Measurements from ENCODE around the gene RAMACL. TPM values are rescaled to one million over a fixed set of nuclear protein-coding genes. Genes with fewer than 3 reads are reported as not detected.
"Not testable (repeated sequence)": the region's sequence is repeated elsewhere in the genome, so short reads cannot be mapped to it uniquely, and the experiment has no call there.

The RAMACL gene
- total RNA-seq, 1 experiment from 2014 or later, result 0.19 TPM

DNA sequence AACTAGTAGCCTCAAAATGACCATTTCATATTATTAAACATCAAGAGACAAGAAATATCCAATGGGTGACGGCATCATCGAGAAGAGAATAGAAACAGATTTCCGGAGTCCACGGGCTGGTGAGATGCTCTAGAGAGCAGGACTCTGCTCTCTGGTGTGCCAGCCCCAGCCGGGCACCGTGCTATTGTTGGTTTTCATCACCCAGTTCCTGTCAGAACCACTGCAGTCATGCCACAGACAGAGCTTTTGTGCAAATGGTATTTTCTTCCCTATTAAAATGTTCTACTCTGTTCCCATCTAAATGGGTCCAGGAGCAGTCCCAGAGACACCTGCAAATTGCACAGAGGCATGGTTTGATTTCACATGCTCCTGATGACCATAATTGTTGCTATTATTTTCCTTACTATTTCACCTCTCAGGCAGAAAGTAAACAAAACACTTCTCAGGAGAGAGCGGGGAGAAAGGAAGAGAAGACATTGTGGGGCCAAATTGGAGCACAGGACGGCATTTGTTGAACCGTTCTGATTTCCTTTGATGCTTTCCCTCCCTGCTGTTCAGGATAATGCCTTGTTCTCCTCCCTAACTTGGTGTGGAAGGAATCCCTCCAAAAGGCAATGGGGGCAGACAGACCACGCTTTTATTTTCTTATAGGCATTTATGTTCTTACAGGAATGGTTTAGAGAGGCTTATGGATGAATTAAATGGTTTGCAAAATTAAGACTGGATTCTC is 11.4 kb upstream of the RAMACL start:
- no peak for DNase-seq (ENCODE audit: low read depth)

DNA sequence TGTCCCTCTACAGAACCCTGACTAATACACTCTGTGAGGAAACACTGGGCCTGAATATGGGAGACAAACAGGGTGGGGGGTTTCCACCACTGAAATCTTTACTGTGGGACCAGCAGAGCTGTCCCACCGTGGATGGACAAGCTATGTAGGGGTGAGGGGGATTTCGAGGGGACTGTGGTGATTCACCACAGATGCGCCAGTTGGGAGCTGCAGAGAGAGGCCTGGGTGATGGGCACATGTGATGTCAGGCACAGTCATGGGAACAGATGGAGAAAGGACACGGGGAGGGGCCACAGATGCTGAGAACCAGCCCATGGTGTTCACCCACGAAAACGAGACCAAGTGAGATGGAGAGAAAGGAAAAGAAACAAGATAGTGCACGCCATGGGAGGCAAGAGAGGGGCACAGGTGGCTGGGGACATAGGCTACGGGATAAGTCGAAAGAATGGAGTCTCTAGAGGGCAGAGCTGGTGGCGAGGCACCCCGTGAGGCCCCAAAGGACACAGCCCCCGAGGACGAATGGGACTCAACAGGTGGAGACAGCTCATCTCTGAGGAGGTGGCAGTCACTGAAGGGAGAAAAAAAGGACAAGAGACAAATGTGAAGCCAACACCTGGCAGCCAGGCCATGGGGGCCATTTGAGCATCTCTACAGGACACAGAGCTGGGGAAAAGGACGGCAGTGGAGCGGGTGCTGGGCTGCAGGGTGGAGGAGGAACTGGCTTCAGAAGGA is 10.5 kb upstream of the RAMACL start:
- DNase-seq (ENCODE audit: low read depth), result no peak

DNA sequence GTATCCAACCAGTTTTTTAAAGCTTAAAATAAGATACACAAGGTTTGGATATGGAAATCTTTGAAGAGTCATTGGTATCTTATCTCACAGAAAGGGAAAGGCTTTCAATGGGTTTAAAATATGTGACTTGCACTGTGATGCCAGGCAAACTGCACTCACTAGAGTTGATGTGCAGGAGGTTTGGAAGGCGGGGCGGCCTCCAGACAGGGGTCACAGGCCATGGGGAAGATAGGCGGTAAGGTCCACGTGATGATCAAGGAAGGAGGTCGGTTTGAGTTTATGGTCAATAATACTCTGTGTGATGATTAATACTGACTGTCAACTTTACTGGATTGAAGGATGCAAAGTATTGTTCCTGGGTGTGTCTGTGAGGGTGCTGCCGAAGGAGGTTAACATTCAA is 9.5 kb upstream of the RAMACL start:
- DNase-seq (ENCODE audit: low read depth), result no peak

DNA sequence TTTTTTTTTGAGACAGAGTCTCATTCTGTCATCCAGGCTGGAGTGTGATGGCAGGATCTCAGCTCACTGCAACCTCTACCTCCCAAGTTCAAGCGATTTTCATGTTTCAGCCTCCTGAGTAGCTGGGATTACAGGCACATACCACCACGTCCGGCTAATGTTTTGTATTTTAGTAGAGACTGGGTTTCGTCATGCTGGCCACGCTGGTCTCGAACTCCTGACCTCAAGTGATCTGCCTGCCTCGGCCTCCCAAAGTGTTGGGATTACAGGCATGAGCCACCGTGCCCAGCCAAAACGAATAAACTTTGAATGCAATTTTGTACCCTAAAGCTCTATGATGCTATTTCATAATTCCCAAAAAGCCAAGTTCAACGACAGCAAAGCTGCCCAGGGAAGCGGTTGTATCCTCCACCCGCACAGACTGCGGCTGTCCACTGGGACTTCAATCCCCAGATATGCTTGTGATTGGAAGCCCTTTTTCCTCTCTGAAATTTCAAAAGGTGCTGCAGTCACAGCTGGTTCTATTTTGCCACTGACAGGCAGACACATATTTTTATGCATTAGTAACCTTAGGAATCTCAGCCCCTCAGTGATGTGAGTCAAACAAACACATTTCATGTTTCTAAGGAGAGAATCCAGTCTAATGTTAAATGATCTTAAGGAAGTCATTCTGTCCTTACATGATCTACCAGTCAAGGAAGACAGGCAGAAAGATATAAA is 8.7 kb upstream of the RAMACL start:
- no peak for DNase-seq (ENCODE audit: low read depth)

DNA sequence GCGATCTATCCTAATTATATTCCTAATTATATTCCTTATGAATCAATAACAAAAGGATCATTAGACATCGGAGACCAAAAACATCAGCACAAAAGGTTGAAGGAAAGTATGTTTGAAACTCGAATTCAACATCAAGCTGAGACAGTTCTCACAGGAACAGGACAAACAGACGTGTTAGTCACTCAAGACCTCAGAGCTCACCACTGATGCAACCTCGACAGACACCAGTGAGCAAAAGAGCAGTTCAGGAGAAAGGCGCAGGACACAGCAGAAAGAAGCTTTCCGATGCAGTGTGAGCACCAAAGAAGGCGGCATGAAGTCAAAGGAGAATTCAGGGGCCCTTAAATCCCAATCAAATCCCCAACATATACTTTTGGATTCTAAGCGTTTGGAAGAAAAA is 6.3 kb upstream of the RAMACL start:
- DNase-seq (ENCODE audit: low read depth), result no peak

DNA sequence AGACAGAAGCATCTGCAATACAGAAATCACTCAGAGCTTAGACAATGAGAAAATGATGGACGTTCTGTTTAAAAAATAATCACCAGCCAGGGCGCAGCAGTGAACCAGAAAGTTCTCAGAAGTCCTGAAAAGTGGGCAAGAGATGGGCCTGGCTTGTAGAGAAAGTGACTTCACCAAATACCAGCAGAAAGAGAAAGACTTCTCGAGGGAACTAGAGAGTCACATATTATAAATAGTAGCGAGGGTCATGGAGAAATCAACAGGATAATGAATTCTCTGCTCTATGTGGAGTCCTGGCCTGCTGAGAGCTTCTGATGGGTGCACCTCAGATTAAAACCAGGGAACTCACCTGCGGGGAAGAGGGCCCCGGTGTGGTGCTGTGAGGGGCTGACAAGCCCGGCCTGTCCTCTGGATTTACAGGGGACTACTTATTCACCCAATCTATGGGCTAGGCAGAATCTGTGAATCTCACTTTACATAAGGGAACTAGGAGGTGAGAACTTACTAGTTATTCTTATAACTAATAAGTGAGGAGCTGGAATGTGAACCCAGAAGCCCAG is 5.6 kb upstream of the RAMACL start:
- no peak for DNase-seq (ENCODE audit: low read depth)

DNA sequence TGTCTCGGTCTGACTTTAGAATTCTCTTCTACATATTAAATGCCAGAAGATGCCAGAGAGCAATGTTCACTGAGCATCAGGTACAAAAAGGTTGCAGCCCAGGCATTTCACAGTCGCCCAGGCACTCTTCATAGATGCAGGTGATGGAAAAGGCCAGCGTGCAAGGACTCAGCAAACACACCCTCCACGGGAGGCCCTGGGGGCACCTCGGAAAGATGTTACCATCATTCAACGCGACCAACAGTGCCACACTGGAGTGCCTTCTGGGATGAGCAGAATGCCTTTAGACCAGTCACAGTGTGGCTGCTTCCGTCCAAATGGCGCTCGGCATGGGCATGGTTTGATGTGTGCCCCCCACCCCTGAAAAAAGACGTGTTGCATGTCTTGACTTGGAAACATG is 4.5 kb upstream of the RAMACL start:
- DNase-seq (ENCODE audit: low read depth), result no peak

DNA sequence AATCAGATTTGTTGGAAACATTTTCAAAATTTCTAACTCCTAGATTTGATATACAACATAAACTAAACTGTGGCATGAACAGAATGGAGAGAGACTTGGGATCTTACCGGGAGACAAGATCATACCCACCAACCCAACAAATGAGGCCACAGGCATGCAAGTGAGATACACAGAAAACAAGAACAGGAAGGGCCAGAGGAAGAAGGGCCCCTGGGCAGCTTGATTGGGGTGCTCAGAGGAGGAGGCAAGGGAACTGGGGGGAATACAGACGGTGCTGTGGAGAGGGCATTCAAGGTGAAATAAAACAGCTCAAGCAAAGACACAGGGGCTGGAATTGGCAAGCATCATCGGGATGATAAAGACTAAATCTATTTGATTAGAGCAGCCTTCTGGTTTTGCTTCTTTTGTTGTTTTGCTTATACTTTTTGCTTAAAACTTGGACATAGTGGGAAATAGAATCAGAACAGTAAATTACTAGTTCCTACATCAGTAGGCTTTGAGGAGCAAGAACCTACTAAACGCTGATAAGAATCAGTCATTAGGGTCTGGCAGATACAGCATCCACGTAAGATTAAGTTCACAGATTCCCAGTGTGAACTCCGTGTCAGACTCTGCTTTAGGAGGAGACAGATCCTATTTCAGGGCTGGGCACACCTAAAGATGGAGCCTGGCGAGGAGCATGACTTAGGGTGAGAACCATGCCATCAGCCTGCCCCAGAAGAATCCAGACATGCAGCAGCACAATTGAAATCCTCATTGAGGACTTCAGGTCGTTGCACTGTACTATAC is 3.5 kb upstream of the RAMACL start:
- no peak for DNase-seq (ENCODE audit: low read depth)

DNA sequence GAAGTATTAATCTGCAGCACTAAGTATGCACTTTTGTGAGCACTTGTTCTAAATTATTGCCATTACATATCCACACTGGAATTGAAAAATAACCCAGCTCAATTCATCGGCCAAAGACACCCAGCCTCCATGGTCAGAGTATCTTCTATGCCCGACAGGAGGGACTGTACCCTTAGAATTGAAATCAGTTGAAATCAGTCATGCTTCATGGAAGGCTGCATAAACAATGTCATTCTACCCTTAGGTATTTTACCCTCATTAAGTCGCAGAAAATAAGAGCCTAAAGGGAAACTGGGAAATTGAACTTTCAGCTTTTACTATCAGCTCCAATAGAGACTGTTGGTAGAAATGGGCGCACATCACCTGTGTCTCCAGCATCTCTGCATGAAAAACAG is 2.9 kb upstream of the RAMACL start:
- DNase-seq (ENCODE audit: low read depth), result no peak

DNA sequence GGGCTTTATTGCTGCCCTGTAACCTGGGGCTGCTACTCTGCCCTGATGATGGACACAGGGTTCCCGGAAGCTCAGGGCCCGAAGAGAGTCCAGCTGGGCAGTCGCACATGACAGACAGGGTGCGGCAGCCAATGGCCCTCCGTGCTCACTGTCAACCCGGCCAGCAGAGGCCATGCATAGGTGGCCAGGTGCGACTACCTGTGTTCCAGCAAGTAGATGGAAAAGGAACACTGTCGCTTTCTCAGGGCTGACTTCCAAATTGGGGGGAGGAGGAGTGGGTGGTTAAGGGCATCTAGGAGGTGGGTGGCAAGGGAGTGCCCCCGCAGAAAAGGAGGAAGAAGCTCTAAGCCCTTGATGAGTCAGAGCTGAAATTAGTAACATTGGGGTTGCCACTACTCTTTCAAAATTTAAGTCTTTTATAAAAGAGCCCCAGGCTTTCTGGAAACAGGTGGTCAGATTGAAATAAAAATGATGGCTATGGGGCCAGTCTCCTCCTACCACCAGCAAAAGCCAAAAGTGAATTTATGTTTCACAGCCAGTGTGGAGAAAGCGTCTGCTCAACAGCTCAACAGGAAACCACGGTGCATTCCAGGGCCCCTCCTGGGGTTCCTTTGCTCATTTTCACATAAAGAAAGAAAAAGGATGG is 2.3 kb upstream of the RAMACL start:
- DNase-seq (ENCODE audit: low read depth), result peak; percentile 57

DNA sequence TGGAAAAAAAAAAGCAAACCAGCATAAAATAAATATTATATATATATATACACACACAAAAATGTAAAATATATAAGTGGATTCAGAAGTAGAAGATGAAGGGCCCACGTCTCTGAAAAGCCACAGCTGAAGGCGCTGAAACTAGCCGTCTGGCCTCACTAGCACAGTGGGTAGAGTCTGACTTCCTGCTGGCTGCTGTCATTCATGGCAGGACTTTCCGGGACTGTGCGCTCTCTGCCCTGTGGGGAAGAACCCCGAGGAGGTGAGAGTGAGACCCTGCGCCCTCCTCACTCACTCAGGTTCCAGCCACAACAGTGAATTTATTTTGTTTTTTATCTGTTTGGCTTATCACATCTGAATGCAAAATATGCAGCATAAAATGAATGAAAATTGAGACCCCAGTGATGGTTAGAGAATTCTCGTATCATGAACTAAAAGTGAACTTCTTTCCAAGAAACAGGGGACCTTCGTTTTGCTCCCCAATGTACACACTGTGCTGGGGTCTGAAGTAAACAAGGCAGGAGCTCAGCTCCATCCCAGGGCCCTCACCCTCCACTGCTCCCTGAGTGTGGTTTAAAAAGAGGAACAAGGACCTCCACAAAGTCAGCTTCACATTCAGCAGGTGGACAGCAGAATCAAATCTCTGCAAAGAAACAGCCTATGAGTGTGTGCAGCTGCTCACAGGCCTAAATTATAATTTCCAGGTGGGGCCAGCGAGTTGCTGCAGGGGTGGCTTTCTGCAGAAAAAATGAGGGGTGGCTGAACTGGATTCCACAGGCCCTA is 1.3 kb upstream of the RAMACL start:
- no peak for DNase-seq (ENCODE audit: low read depth)

DNA sequence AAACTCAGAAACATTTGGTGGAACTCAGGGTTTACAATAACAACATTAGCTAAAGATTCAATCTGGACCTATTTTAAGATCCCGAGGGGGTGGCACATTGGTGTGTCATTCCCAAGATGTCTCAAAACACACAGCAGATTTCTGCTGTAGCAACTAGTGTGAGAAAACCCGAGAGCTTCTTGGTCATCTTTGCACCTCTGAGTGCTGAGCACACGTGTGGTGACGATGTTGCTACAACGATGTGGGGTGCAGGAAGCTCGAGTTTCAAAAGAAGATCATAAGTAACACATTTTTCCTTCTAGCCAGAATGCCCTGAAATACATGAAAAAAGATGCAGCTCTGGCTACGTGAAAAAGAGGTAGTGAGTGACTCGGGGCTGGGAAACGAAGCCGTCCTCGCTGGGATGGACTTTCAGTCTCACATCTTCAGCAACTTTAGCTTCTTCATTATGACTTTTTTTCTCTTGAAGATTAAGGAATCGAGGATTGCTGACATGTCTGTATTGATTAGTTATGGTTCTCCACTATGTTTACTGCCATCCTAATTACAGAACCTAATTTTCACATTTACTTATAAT is 1.5 kb downstream of the RAMACL start:
- DNase-seq (ENCODE audit: low read depth), result no peak

DNA sequence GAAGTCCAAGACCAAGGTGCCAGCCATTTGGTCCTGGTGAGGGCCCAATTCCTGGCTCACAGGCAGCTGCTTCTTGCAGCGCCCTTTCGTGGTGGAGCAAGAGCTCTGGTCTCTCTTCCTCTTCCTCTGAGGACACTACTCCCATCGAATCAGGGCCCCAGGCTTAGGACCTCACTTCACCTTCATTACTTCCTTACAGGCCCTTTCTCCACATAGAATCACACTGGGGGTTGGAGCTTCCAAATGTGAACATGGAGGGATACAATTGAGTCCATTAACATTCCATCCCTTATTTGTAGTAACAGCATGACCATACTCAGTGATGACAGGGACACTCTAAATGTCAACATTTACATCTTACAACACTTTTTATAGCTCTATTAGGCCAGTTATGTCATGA is 2.3 kb downstream of the RAMACL start:
- no peak for DNase-seq (ENCODE audit: low read depth)

DNA sequence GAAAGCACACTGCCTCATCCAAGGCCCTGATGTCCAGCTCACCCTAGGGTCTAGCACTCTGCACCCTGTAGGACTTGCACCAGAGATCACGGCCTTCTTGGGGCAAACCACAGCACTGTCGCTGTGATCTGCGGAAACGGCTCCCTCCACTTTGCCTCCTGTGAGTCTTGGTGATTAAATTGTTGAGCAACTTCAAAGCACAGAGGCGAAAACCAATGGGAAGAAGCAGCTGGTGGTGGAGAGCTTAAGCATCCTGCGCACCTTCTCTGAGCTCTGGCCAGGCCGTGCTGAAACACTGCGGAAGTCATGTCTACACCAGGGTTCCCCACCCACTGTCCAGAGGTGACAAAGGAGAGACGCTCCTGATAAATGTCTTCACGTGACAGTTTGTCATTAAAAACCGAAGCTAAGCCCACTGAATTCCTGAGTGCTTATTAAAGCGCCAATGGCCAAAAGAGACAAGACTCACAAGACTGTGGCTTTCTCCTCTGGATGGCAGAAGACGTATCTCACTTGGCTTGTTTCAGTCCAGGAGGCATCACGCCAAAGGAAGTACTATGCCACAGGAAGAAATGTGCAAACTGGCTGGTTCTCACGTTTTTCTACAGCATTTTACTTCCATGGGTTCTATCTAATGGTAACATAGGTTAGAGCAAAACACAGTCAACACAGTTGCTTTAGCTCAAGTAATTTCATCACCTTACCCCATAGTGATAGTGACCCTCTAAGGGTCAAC is 3.1 kb downstream of the RAMACL start:
- DNase-seq (ENCODE audit: low read depth), result no peak

DNA sequence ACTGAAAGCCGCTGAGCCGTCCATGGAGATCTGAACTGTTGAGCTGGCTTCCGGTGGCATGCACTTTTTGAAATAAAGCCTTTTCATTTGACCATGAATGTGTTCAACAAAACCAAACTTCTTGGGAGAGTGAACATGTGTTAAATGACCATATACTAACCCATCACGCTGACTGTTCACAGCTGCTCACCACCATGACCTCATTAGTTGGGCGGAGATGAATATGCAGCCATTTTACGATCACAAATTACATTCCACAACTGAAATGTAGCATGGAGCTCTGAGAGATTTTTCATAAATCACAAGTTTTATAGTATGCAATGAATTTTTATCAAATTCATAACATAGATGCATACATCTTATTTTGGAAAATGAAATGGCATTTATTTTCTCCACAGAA is 4.2 kb downstream of the RAMACL start:
- DNase-seq (ENCODE audit: low read depth), result no peak

DNA sequence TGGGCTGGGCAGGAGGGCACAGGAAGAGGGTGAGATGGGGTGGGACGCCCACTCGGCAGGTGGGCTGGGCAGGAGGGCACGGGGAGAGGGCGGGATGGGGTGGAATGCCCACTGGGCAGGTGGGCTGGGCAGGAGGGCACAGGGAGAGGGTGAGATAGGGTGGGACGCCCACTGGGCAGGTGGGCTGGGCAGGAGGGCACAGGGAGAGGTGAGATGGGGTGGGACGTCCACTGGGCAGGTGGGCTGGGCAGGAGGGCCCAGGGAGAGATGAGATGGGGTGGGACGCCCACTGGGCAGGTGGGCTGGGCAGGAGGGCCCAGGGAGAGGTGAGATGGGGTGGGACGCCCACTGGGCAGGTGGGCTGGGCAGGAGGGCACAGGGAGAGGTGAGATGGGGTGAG is 4.7 kb downstream of the RAMACL start:
- DNase-seq (ENCODE audit: low read depth), result not testable (repeated sequence)

DNA sequence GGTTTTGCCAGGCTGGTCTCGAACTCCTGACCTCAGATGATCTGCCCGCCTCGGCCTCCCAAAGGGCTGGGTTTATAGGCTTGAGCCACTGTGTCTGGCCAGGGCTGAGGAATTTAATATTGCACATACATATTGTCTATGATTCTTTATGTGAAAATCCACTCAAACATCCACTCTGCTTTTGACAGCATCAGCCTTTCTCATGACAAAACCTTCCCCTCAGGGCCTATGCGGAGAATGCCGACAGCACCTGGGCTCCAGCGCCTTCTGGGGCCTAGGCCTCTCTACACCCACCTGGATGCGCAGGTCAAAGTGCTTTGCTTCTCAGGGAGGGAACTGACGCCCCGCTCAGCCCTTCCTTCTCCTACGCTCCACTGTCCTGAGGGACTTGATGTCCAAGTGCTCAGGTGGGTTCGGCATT is 5.4 kb downstream of the RAMACL start:
- no peak for DNase-seq (ENCODE audit: low read depth)

DNA sequence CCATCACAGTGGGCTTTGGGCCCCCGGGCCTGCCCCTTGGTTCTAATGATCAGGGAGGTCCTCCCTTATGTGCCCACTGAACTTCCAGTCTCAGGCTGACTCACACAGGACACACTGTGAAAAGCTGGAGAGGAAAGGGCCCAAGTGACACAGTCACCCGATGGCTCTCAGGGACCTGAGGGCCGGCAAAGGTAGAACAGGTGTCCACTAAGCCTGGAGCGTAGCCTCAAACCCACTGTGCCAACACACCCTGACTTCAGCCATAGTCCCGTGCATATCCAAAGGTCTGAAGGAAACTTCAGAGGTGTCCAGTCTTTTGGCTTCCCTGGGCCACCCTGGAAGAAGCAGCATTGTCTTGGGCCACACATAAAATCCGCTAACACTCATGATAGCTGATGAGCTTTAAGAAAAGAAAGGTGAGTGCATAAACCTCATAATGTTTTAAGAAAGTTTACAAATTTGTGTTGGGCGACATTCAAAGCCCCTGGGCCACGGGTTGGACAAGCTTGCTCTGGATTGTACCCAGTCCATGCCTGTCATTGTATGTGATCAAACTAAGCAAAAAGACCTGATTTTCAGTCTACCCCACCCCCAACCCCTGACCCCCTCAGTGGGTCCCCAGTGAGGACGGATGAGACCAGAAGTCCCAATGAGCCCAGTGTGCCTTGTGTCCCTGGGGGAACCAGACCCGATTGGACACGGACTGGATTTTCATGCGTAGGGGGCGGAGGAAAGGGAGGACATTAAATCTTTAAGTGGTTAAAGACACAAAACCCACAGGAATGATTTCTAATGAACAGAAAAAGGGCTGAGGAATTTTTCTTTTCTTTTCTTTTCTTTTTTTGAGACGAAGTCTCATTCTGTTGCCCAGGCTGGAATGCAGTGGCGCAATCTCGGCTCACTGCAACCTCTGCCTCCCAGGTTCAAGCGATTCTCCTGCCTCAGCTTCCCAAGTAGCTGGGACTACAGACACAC is 6.1 kb downstream of the RAMACL start:
- DNase-seq (ENCODE audit: low read depth), result no peak
